HEK293T (cell line): ENCODE measurements around the gene CEP44.
A peak's percentile ranks its signal among the peaks of the same experiment; 100 is the strongest.

ENCODE experiments used
- CTCF ChIA-PET: fragments of 350-600 bp; formaldehyde crosslinking; extraction: SDS; loops from one replicate; lab custom pipeline; 2021; ENCODE audit warnings: antibody characterized with exemption, inconsistent platforms; lab: Yijun Ruan, JAX
- POLR2A ChIA-PET: fragments of 350-600 bp; formaldehyde crosslinking; extraction: SDS; loops from one replicate; lab custom pipeline; 2020; ENCODE audit warnings: antibody characterized with exemption, inconsistent platforms; lab: Yijun Ruan, JAX
- DNase-seq: peaks from one replicate; pipeline ENCODE4 v3.0.0; 2012; ENCODE audit warnings: mixed read lengths; ENCODE audit errors: extremely low spot score
- ARNT ChIP-seq: fragments of 450-650 bp; IDR thresholded peaks from 2 replicates; pipeline ENCODE4 v1.6.1; 2017; ENCODE audit warnings: mild to moderate bottlenecking
- BHLHE40 ChIP-seq: fragments of 450-650 bp; IDR thresholded peaks from 2 replicates; pipeline ENCODE4 v1.6.1; 2016; ENCODE audit warnings: mild to moderate bottlenecking, moderate library complexity, borderline replicate concordance
- CTBP1 ChIP-seq: fragments of 450-650 bp; IDR thresholded peaks from 2 replicates; pipeline ENCODE4 v1.6.1; 2016; ENCODE audit warnings: borderline replicate concordance
- ELF4 ChIP-seq: fragments of 450-650 bp; IDR thresholded peaks from 2 replicates; pipeline ENCODE4 v1.6.1; 2017; ENCODE audit warnings: antibody characterized with exemption
- FOXA1 ChIP-seq: fragments of 450-650 bp; IDR thresholded peaks from 2 replicates; pipeline ENCODE4 v1.6.1; 2016; ENCODE audit warnings: mild to moderate bottlenecking
- FOXK2 ChIP-seq: fragments of 450-650 bp; IDR thresholded peaks from 2 replicates; pipeline ENCODE4 v1.6.1; 2016; ENCODE audit warnings: mild to moderate bottlenecking
- FOXM1 ChIP-seq: fragments of 450-650 bp; IDR thresholded peaks from 2 replicates; pipeline ENCODE4 v1.6.1; 2017; ENCODE audit warnings: mild to moderate bottlenecking, borderline replicate concordance
- HDGF ChIP-seq: fragments of 450-650 bp; IDR thresholded peaks from 2 replicates; pipeline ENCODE4 v1.6.1; 2017; ENCODE audit warnings: antibody characterized with exemption, borderline replicate concordance
- L3MBTL2 ChIP-seq: fragments of 450-650 bp; conservative IDR thresholded peaks from 2 replicates; pipeline ENCODE4 v1.6.1; 2016; ENCODE audit warnings: mild to moderate bottlenecking
- LEF1 ChIP-seq: fragments of 450-650 bp; IDR thresholded peaks from 2 replicates; pipeline ENCODE4 v1.6.1; 2017; ENCODE audit warnings: mild to moderate bottlenecking, borderline replicate concordance
- NFRKB ChIP-seq: fragments of 450-650 bp; IDR thresholded peaks from 2 replicates; pipeline ENCODE4 v1.6.1; 2016; ENCODE audit warnings: mild to moderate bottlenecking, moderate library complexity
- SP1 ChIP-seq: fragments of 450-650 bp; IDR thresholded peaks from 2 replicates; pipeline ENCODE4 v1.6.1; 2017
- SUZ12 ChIP-seq: fragments of 450-650 bp; IDR thresholded peaks from 2 replicates; pipeline ENCODE4 v1.6.1; 2016; ENCODE audit warnings: mild to moderate bottlenecking
- TARDBP ChIP-seq: fragments of 450-650 bp; IDR thresholded peaks from 2 replicates; pipeline ENCODE4 v1.6.1; 2016
- ZNF384 ChIP-seq: fragments of 450-650 bp; IDR thresholded peaks from 2 replicates; pipeline ENCODE4 v1.6.1; 2016
- TF ChIP-seq, protein P1 (sequence below): fragments of 450-650 bp; IDR thresholded peaks from 2 replicates; pipeline ENCODE4 v1.6.1; 2016

The CEP44 gene, protein sequence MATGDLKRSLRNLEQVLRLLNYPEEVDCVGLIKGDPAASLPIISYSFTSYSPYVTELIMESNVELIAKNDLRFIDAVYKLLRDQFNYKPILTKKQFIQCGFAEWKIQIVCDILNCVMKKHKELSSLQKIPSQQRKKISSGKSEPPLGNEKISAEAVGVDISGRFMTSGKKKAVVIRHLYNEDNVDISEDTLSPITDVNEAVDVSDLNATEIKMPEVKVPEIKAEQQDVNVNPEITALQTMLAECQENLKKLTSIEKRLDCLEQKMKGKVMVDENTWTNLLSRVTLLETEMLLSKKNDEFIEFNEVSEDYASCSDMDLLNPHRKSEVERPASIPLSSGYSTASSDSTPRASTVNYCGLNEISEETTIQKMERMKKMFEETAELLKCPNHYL

DNA sequence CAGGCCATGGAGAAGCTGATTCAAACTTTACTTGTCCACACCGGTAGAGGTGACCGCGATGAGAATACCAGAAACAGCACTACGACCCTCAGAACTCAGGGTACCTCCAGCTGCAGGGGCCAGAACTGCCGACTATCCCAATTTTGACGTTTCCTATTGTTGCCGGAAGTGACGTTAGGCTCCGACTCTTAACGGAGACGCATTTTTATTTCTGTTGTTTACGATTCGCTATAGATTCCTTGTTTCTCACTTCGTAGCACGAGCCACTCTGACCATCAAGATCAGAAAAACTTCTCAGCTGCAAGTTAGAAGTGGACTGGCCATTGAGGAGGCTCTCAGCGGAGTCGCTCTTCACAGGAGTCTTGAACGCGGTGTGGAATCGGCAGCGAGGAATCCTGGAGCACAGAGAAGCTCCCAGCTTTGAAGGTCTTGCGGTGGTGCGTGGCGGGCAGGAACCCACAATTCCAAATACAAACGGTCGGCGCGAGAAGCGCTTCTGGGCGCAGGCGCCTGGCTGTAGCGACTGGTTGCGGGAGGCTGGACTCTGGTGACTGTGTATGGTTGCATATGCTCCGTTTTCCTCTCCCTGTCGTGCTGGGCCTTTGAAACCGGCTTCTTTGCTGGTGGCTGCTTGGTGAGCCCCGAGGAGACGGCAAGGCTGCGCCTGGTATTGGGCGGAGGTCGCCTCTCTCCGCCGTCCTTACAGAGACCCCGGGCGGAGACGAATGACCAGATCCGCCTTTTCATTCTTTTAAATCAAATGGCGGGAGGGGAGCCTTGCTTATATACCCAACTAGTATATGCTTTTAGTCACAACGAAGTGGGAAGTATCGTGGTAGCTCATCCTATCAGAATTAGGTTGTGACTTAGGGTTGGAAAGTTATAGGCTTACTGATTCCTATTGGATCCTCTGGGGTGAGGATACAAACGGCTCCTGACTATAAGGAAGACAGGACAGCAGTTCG is at the start of gene CEP44, which contains the start of gene FBXO8:
Gene CEP44, plus strand, starts transcription at position 405 of the 965 bp plus-strand sequence. CDS start 15,211 bp downstream, outside the sequence.
Gene FBXO8, minus strand, starts transcription at position 161 of the 965 bp plus-strand sequence. CDS start 20,575 bp downstream, outside the sequence.
- ChIA-PET CTCF (interaction anchor here (1.2 kb wide), 1 partner anchor 16 kb away, joined by 3 read pairs; no protein-coding TSS in a partner anchor), POLR2A (interaction anchor here (0.7 to 4.0 kb wide), 15 partner anchors 14 to 950 kb away, joined by 3 to 25 read pairs (median 5); partner anchors contain the start of gene HMGB2)
- TF ChIP-seq SP1: no peak
- no peak for TF ChIP-seq SUZ12
- peak; percentile 41; the same call in 1 of the 2 replicates for TF ChIP-seq ELF4
- peak; percentile 80 for TF ChIP-seq L3MBTL2
- TF ChIP-seq BHLHE40: no peak
- TF ChIP-seq LEF1: peak; percentile 76
- no peak for TF ChIP-seq CTBP1
- TF ChIP-seq, protein P1, sequence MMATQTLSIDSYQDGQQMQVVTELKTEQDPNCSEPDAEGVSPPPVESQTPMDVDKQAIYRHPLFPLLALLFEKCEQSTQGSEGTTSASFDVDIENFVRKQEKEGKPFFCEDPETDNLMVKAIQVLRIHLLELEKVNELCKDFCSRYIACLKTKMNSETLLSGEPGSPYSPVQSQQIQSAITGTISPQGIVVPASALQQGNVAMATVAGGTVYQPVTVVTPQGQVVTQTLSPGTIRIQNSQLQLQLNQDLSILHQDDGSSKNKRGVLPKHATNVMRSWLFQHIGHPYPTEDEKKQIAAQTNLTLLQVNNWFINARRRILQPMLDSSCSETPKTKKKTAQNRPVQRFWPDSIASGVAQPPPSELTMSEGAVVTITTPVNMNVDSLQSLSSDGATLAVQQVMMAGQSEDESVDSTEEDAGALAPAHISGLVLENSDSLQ: no peak
- 0 out of 2 replicates have a peak, but pooled peaks have one; percentile 32 for TF ChIP-seq FOXM1
- peak; percentile 52; the same call in 1 of the 2 replicates for TF ChIP-seq NFRKB
- TF ChIP-seq TARDBP: no peak
- TF ChIP-seq ZNF384: no peak
- peak; percentile 96 for TF ChIP-seq FOXK2
- TF ChIP-seq ARNT: no peak
- no peak for TF ChIP-seq HDGF
- no peak for TF ChIP-seq FOXA1
- peak; percentile 60 for DNase-seq

DNA sequence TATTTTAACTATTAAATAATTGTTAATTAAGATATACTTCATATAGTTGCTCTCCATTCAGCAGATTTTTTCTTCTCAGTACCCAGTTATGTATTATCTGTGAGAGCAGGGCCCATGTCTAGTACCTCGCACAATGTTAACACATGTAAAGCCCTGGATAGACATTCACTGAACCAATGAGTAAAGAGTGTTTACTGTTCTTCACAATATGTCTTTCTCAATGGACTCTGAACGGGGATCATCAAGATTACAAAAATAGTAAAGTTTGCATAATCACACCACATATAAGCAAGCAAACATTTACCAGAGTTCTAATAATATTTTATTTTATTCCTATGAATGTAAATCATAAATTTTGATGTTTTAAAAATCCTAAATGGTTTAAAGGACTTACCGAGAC is 47.4 kb upstream of the CEP44 start:
- no peak for DNase-seq
- ChIA-PET CTCF (no interaction called here), POLR2A (no interaction called here)
- TF ChIP-seq ARNT (no peak), FOXA1 (no peak), FOXK2 (no peak), FOXM1 (no peak), SP1 (no peak), L3MBTL2 (no peak), CTBP1 (no peak), NFRKB (no peak), HDGF (no peak), ZNF384 (no peak), ELF4 (no peak), SUZ12 (no peak), LEF1 (no peak), BHLHE40 (no peak)
- TF ChIP-seq, protein P1: no peak

DNA sequence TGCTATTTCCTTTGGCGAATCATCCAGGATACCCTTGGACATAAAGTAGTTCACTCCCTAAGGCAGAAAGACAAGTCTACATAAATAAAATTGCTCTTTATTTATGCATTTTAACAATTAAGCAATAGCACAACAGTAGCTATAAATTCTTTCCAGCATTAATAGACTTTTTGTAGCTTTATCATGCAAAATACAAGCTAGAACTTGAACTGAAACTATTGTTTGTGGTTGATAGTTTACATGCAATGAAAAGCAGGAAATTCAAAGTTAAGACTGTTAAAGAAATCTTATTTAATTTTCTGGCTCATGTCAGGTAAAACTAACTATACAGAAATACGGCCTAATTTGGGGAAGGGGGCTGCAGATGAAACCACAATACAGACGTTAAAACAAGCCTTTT is 42.5 kb upstream of the CEP44 start:
- no peak for DNase-seq
- TF ChIP-seq NFRKB: no peak
- POLR2A ChIA-PET: interaction anchor here (1.6 kb wide), 1 partner anchor 42 kb away, joined by 3 read pairs; the partner anchor contains the start of genes CEP44 and FBXO8
- CTCF ChIA-PET: no interaction called here

DNA sequence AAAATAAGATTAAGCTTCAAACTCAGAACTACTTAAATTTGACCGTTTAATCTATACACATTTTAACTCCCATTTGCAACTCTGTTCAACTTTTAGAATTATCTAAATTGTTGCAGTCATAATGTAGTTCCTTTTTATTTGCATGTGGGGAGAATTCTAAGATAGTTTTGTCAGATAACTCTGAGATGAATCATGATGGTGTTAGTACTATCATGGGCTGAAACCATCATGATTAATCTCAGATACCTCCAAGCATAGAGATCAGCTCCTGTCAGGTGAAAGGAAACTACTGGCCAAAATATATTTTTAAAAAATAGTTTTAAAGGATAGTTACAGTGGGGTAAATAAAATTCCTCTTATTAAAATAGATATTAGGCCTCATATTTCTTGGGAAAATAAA is 39.3 kb upstream of the CEP44 start:
- no peak for TF ChIP-seq CTBP1
- TF ChIP-seq, protein P1: no peak
- no peak for TF ChIP-seq ZNF384
- no peak for TF ChIP-seq HDGF
- no peak for TF ChIP-seq ELF4
- TF ChIP-seq L3MBTL2: no peak
- TF ChIP-seq SP1: no peak
- no peak for TF ChIP-seq FOXA1
- no peak for TF ChIP-seq SUZ12
- no peak for TF ChIP-seq FOXK2
- no peak for TF ChIP-seq NFRKB
- TF ChIP-seq BHLHE40: no peak
- no peak for TF ChIP-seq TARDBP
- no peak for TF ChIP-seq ARNT
- TF ChIP-seq LEF1: no peak
- POLR2A ChIA-PET: no interaction called here
- no peak for DNase-seq
- CTCF ChIA-PET: interaction anchor here (1.0 kb wide), 1 partner anchor 23 kb away, joined by 4 read pairs; no protein-coding TSS in a partner anchor

DNA sequence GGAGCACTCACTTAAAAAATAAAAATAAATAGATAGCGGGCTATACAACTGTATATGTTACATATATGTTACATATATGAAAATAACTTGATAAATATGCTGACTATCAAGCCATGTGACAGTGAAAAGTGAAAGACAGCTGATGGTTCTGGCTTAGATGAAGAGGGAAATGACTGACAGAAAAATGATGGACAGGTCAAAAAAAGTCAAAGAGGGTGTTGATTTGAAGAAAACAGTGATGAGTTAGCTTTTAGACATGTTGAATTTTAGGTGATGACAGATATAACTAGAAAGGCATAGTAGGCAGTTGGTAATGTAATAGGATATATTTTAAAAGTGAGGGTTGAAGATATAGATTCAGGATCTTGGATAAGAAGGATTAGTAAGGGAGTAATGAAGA is 38.0 kb upstream of the CEP44 start:
- ChIA-PET CTCF (no interaction called here), POLR2A (no interaction called here)
- DNase-seq: no peak
- no peak for TF ChIP-seq ZNF384
- TF ChIP-seq HDGF: no peak
- TF ChIP-seq, protein P1: peak; percentile 59; the same call in 1 of the 2 replicates
